Measurements from ENCODE around the gene CYS1. TPM values are rescaled to one million over a fixed set of nuclear protein-coding genes. Genes with fewer than 3 reads are reported as not detected.

The CYS1 gene
- total RNA-seq, 1 donor: 0.10 TPM

- Histone ChIP-seq H3K4me3 (ENCODE audit: low read length) (no peak overlapping the region), H3K9me3 (ENCODE audit: low read depth, low read length) (no peaks in the 10 kb centered on the region), H3K4me1 (ENCODE audit: insufficient read depth, low read length) (peaks cover 22% of the 10 kb centered on the region), H3K27me3 (ENCODE audit: insufficient read depth, low read length) (peaks cover 55% of the 10 kb centered on the region)
Measured at GRCh38 chr2:10083692-10084211, 3.5 kb upstream of the CYS1 start.

- peaks cover 62% of the 10 kb centered on the region for H3K27me3 ChIP-seq (ENCODE audit: insufficient read depth, low read length)
- H3K4me3 ChIP-seq (ENCODE audit: low read length): no peak overlapping the region
- no peaks in the 10 kb centered on the region for H3K9me3 ChIP-seq (ENCODE audit: low read depth, low read length)
- H3K4me1 ChIP-seq (ENCODE audit: insufficient read depth, low read length): peaks cover 22% of the 10 kb centered on the region
Measured at GRCh38 chr2:10083046-10083445, 2.8 kb upstream of the CYS1 start.

- Histone ChIP-seq H3K27me3 (ENCODE audit: insufficient read depth, low read length) (peaks cover 80% of the 10 kb centered on the region), H3K4me3 (ENCODE audit: low read length) (no peak overlapping the region), H3K4me1 (ENCODE audit: insufficient read depth, low read length) (peaks cover 22% of the 10 kb centered on the region), H3K9me3 (ENCODE audit: low read depth, low read length) (no peaks in the 10 kb centered on the region)
Measured at GRCh38 chr2:10080536-10081304, 509 bp upstream of the CYS1 start.

- peaks cover 22% of the 10 kb centered on the region for H3K4me1 ChIP-seq (ENCODE audit: insufficient read depth, low read length)
- H3K4me3 ChIP-seq (ENCODE audit: low read length): no peak overlapping the region
- H3K9me3 ChIP-seq (ENCODE audit: low read depth, low read length): no peaks in the 10 kb centered on the region
- peaks cover 81% of the 10 kb centered on the region for H3K27me3 ChIP-seq (ENCODE audit: insufficient read depth, low read length)
Measured at GRCh38 chr2:10079266-10079869, 843 bp downstream of the CYS1 start.

GRCh38 chr2:10078704-10079265 is 1.4 kb downstream of the CYS1 start:
- Histone ChIP-seq H3K27me3 (ENCODE audit: insufficient read depth, low read length) (peaks cover 80% of the 10 kb centered on the region), H3K9me3 (ENCODE audit: low read depth, low read length) (no peaks in the 10 kb centered on the region), H3K4me1 (ENCODE audit: insufficient read depth, low read length) (peaks cover 22% of the 10 kb centered on the region), H3K4me3 (ENCODE audit: low read length) (no peak overlapping the region)

- peaks cover 76% of the 10 kb centered on the region for H3K27me3 ChIP-seq (ENCODE audit: insufficient read depth, low read length)
- H3K4me3 ChIP-seq (ENCODE audit: low read length): no peak overlapping the region
- no peaks in the 10 kb centered on the region for H3K9me3 ChIP-seq (ENCODE audit: low read depth, low read length)
- peaks cover 22% of the 10 kb centered on the region for H3K4me1 ChIP-seq (ENCODE audit: insufficient read depth, low read length)
Measured at GRCh38 chr2:10078001-10078400, 2.2 kb downstream of the CYS1 start.

GRCh38 chr2:10076988-10077527 is 3.2 kb downstream of the CYS1 start:
- Histone ChIP-seq H3K4me3 (ENCODE audit: low read length) (no peak overlapping the region), H3K9me3 (ENCODE audit: low read depth, low read length) (no peaks in the 10 kb centered on the region), H3K4me1 (ENCODE audit: insufficient read depth, low read length) (peaks cover 25% of the 10 kb centered on the region), H3K27me3 (ENCODE audit: insufficient read depth, low read length) (peaks cover 67% of the 10 kb centered on the region)

- Histone ChIP-seq H3K9me3 (ENCODE audit: low read depth, low read length) (no peaks in the 10 kb centered on the region), H3K4me1 (ENCODE audit: insufficient read depth, low read length) (peaks cover 22% of the 10 kb centered on the region), H3K4me3 (ENCODE audit: low read length) (no peak overlapping the region), H3K27me3 (ENCODE audit: insufficient read depth, low read length) (peaks cover 62% of the 10 kb centered on the region)
Measured at GRCh38 chr2:10076511-10076910, 3.7 kb downstream of the CYS1 start.

GRCh38 chr2:10075571-10076209 is 4.5 kb downstream of the CYS1 start:
- H3K27me3 ChIP-seq (ENCODE audit: insufficient read depth, low read length): peaks cover 54% of the 10 kb centered on the region
- no peaks in the 10 kb centered on the region for H3K9me3 ChIP-seq (ENCODE audit: low read depth, low read length)
- no peak overlapping the region for H3K4me3 ChIP-seq (ENCODE audit: low read length)
- peaks cover 13% of the 10 kb centered on the region for H3K4me1 ChIP-seq (ENCODE audit: insufficient read depth, low read length)

GRCh38 chr2:10075101-10075500 is 5.1 kb downstream of the CYS1 start:
- Histone ChIP-seq H3K4me3 (ENCODE audit: low read length) (no peak overlapping the region), H3K27me3 (ENCODE audit: insufficient read depth, low read length) (peaks cover 51% of the 10 kb centered on the region), H3K9me3 (ENCODE audit: low read depth, low read length) (no peaks in the 10 kb centered on the region), H3K4me1 (ENCODE audit: insufficient read depth, low read length) (peaks cover 10% of the 10 kb centered on the region)

GRCh38 chr2:10073706-10074105 is 6.5 kb downstream of the CYS1 start:
- H3K4me3 ChIP-seq (ENCODE audit: low read length): no peak overlapping the region
- H3K9me3 ChIP-seq (ENCODE audit: low read depth, low read length): no peaks in the 10 kb centered on the region
- H3K27me3 ChIP-seq (ENCODE audit: insufficient read depth, low read length): peaks cover 45% of the 10 kb centered on the region
- H3K4me1 ChIP-seq (ENCODE audit: insufficient read depth, low read length): peaks cover 4% of the 10 kb centered on the region

GRCh38 chr2:10072656-10073480 is 7.3 kb downstream of the CYS1 start:
- H3K4me3 ChIP-seq (ENCODE audit: low read length): no peak overlapping the region
- H3K4me1 ChIP-seq (ENCODE audit: insufficient read depth, low read length): peaks cover 4% of the 10 kb centered on the region
- H3K9me3 ChIP-seq (ENCODE audit: low read depth, low read length): no peaks in the 10 kb centered on the region
- H3K27me3 ChIP-seq (ENCODE audit: insufficient read depth, low read length): peaks cover 37% of the 10 kb centered on the region

- H3K9me3 ChIP-seq (ENCODE audit: low read depth, low read length): no peaks in the 10 kb centered on the region
- no peak overlapping the region for H3K4me3 ChIP-seq (ENCODE audit: low read length)
- H3K4me1 ChIP-seq (ENCODE audit: insufficient read depth, low read length): peaks cover 4% of the 10 kb centered on the region
- H3K27me3 ChIP-seq (ENCODE audit: insufficient read depth, low read length): peaks cover 25% of the 10 kb centered on the region
Measured at GRCh38 chr2:10071595-10071994, 8.6 kb downstream of the CYS1 start.

GRCh38 chr2:10071176-10071575 is 9.0 kb downstream of the CYS1 start:
- Histone ChIP-seq H3K4me3 (ENCODE audit: low read length) (no peak overlapping the region), H3K4me1 (ENCODE audit: insufficient read depth, low read length) (peaks cover 4% of the 10 kb centered on the region), H3K9me3 (ENCODE audit: low read depth, low read length) (no peaks in the 10 kb centered on the region), H3K27me3 (ENCODE audit: insufficient read depth, low read length) (peaks cover 21% of the 10 kb centered on the region)

Measured in mononuclear cell (primary cell).